Stimulated activated CD4-positive, alpha-beta T cell treated with anti-CD3 and anti-CD28 coated beads, Interleukin-1b, Interleukin-23, amount 100 ng/mL, for 48 hours (primary cell): ENCODE measurements around the gene AMOTL1.
"Not testable (repeated sequence)": the region's sequence is repeated elsewhere in the genome, so short reads cannot be mapped to it uniquely, and the experiment has no call there.

Experiments
- DNase-seq: peaks from one replicate; pipeline ENCODE4 v3.0.0-alpha.2; 2020

Gene AMOTL1

DNA sequence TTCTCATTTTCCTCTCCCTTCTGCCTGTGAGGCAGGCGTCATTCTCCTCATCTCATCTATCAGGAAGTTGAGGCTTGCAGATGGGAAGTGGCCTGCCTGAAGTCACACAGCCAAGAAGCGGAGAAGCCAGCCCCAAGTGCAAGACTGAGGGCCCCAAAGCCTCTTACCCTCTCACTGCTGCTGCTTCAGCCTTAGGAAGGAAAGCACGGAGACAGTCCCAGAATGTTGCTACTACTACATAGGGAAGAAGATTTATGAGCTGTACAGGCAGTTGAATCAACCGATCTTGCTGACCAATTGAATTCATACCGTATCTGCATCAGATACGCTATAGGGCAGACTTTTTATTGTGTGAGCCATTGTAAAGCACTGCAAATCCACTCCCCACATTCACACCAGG is 116.2 kb downstream of the AMOTL1 start:
- no peak for DNase-seq

GRCh38 chr11:94885133-94885532 is 117.0 kb downstream of the AMOTL1 start:
- DNase-seq: no peak

DNA sequence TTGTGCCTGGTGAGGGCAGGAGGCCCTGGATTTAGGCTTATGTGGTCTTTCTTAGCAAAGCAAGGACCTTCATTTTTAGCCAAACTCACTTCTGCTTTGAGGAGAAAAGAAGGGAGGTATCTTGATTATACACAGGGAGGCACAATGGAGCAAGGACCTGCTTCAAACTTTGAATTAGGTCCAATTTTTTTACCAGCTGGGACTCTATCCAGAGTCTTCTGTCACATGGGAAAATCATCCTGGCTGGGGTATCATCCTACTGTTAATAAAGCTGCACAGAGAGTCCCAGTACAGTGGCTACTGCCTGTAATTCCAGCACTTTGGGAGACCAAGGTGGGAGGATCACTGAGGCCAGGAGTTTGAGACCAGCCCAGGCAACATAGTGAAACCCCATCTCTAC is 117.4 kb downstream of the AMOTL1 start:
- no peak for DNase-seq

DNA sequence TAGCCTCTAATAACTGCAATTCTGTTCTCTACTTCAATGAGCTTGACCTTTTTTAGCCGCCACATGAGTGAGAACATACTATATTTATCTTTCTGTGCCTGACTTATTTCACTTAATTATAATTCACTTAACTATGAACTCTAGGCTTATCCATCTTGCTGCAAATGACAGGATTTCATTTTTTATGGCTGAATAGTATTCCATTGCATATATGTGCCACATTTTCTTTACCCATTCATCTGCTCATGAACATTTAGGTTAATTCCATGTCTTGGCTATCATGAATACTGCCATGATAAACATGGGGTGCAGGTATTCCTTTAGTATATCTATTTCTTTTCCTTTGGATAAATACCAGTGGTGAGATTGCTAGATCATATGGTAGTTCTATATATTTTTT is 120.0 kb downstream of the AMOTL1 start:
- DNase-seq: no peak

GRCh38 chr11:94895451-94895850 is 127.3 kb downstream of the AMOTL1 start:
- DNase-seq: no peak

DNA sequence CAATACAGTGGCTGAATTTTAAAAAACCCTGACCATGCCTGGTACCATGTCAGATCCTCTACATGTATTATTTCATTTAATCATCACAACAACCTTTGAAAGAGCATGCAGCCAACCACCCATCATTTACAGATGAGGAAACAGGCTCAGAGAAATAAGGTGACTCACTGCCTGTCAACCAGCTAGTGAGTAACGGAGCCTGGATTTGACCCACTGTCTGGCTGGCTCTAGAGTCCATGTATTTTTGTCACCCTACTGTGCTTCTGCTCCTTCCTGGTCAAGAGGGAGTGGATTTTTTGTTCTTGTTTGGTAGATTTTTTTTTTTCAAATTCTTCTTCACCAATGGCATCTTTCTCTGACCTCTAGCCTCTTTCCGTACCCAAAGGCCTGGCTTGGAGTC is 127.8 kb downstream of the AMOTL1 start:
- DNase-seq: no peak

DNA sequence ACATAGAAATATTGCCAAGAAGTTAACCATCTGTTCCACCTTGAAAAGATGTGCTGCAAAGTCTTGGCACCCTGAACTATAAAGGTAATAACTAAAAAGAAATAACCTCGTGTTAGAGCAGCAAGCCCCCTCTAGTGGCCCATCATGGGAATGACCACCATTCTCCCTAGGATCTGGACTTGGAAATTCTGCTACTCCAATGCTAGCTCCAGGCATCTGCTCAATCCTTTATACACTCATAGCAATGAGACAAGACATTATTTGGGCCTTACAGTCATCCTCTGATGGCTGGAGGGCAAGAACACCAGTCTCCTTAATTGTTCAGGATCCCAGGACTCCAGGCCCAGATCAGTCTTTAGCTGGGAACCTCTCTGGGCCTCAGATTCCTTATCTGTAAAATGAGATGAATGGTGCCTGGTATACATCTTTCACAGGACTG is 129.2 kb downstream of the AMOTL1 start:
- DNase-seq: peak; percentile 33

- no peak for DNase-seq
Observed at GRCh38 chr11:94907226-94907625, 139.1 kb downstream of the AMOTL1 start.

DNA sequence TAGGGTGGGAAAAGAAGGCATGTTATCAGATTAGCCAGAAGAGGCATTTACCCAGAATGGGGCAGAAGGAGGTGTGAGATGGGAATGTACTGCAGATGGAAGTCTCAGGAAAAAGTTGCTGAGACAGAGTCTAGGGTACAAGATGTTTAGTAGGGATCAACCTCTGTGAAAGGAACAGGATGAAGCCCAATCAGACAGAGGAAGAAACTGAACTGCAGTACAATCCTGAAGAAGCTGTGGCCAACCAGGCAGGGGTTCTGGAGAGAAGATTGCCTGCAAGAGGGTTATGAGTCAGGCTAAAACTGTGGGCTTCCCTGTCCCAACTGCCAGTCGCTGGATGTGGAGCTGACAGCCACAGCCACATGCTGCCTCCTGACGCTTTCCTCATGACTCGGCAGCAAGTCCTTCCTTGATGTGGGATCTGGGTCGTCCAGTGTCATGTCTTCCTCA is 141.2 kb downstream of the AMOTL1 start:
- no peak for DNase-seq

DNA sequence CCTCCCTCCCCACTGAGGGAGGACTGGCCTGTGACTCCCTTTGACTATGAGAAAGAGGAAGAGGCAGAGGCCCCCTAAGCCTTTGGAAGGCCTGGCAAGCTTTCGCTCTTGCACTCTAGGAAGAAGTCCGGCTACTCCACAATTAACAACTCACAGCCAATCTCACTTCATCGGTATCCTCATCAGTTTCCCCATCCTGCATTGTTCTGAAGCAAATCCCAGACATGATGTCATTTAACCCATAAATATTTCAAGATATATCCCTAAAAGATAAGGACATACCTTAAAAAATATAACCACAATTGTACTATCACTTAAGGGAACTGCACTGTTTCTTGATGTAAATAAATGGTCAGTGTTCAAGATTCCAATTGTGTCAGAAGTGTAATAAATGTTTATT is 142.1 kb downstream of the AMOTL1 start:
- DNase-seq: no peak

GRCh38 chr11:94910779-94911178 is 142.6 kb downstream of the AMOTL1 start:
- no peak for DNase-seq

GRCh38 chr11:94912806-94913205 is 144.7 kb downstream of the AMOTL1 start:
- DNase-seq: no peak

- DNase-seq: not testable (repeated sequence)
Observed at GRCh38 chr11:94913718-94914394, 145.7 kb downstream of the AMOTL1 start.

GRCh38 chr11:94920311-94920710 is 152.2 kb downstream of the AMOTL1 start:
- DNase-seq: no peak

- DNase-seq: no peak
Observed at GRCh38 chr11:94922321-94923003, 154.3 kb downstream of the AMOTL1 start.

DNA sequence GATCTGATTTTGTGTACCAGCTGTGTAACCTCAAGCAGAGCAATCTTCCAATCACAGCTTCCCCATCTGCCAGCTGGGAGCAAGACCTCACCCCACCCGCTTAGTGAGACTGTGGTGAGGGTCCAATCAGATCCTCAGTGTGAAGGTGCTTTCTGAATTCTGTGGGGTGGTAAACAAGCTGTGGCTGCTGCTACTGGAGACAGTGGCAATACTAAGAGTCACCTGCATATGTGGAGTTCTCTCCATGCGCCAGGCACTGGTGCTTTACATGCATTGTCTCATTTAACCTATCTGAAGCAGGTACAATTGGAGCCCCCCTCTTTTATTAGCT is 154.8 kb downstream of the AMOTL1 start:
- no peak for DNase-seq

DNA sequence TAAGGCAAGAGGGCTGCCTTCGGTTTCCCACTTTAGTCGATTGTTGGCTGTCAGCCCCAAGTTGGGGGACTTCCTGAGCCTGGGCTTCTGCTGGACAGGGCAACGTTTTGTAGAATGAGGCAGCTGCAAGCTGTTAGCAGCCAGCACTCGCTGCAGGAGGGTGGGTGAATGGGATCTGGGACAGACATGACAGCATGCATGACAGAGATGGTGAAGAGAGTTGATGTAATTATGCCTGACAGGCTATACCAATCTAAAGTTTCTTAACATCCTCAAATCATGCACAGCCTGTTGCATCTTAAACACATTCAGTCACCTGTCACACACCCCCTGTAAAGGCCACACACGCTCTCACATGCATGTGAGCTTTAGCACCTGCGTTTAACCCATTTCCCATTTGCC is 156.0 kb downstream of the AMOTL1 start:
- no peak for DNase-seq

DNA sequence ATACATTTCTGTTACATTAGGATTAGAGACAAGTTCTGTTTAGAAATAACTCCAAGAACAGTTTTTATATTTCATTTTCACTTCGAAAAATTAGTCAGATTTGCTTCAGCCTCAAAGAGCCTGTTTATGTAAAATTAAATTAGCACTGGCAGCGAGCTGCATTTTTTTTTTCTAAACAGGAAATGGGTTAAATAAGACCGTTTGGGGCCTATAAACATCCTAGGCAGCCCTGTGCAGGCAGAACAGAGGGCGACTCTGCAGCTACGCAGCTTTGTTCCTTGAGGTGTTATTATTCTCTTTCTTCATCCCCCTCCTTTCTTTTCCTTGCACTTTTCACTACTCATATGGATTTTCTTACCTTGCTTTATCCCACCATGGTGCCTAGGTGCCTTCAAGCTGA is 156.5 kb downstream of the AMOTL1 start:
- DNase-seq: no peak

DNA sequence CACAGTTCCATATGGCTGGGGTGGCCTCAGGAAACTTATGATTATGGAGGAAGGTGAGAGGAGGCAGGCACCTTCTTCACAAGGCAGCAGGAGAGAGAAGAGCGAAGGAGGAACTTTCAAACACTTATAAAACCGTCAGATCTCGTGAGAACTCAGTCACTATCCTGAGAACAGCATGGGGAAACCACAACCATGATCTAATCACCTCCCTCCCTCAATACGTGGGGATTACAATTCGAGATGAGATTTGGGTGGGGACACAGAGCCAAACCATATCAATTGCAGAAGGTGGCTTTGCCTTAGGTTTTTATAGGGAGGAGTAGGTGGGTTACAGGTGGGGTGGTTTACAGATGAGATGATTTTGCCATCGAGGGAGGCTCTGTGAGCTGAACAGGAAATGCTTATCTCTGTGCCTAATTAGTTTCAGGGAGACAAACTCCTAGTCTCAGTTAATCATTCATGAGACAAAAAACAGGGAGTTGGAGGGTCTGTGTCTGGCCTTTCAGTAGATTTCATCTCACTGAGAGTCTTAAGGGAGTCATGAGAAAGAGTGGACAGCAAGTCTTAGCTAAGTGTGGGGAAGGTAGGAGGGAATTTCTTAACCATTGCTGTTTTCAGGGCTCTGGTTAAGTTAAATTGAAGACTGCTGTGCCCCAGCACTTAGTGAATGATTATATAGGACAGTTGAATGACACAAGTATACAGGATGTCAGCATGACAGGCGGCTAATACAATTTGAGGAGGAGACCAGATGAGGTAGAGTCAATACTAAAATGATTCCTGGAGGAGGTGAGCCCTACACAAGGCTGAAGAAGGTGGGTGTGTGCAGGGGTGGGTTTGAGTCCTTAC is 157.5 kb downstream of the AMOTL1 start:
- DNase-seq: no peak

- DNase-seq: no peak
Observed at GRCh38 chr11:94926271-94926625, 158.1 kb downstream of the AMOTL1 start.
